ENCODE data around the gene IFITM10.

Gene IFITM10

DNA sequence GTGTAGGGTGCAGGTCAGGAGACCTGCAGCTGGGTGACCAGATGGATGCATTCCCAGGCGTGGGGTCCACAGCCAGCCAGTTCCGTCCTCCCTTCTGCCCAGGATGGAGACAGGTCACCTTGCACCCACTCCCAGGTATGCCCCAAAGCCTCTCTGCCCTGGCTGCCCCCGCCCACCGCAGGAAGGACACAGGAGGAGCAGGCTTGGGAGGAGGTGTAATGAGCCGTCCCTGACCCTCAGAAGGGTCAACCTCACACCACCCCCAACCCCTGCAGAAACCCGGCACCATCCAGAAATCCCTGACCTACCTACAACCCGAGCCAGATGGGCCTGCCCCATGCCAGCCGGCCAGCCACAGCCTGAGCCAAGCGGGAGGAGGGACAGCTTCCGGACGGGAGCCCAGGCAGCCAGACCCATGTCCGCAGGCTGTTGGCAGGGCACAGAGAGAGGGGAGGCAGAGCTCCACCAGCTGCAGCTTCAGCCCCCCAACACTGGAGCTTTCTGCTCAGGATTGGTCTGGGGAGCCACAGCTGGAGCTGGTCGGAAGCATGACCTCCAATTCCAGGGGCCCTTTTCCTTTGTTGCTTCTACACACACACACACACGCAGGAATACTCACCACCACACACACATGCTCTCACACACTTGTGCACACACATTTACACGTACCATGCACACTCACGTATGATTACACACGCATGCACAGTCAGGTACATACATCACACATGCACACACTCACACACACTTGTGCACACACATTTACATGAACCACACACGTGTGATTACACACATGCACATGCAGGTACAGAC is 5.3 kb downstream of the IFITM10 start:
- H3K27ac Mint-ChIP-seq: no peak overlapping the region
- peaks cover 17% of the 10 kb centered on the region for H3K27me3 Mint-ChIP-seq
- H3K4me3 Mint-ChIP-seq: no peak overlapping the region
- H3K36me3 Mint-ChIP-seq (ENCODE audit: low read depth): no peaks in the 10 kb centered on the region
- no peak for DNase-seq
- peaks cover 10% of the 10 kb centered on the region for H3K4me1 Mint-ChIP-seq (ENCODE audit: low read depth)
- peaks cover 8% of the 10 kb centered on the region for H3K9me3 Mint-ChIP-seq

DNA sequence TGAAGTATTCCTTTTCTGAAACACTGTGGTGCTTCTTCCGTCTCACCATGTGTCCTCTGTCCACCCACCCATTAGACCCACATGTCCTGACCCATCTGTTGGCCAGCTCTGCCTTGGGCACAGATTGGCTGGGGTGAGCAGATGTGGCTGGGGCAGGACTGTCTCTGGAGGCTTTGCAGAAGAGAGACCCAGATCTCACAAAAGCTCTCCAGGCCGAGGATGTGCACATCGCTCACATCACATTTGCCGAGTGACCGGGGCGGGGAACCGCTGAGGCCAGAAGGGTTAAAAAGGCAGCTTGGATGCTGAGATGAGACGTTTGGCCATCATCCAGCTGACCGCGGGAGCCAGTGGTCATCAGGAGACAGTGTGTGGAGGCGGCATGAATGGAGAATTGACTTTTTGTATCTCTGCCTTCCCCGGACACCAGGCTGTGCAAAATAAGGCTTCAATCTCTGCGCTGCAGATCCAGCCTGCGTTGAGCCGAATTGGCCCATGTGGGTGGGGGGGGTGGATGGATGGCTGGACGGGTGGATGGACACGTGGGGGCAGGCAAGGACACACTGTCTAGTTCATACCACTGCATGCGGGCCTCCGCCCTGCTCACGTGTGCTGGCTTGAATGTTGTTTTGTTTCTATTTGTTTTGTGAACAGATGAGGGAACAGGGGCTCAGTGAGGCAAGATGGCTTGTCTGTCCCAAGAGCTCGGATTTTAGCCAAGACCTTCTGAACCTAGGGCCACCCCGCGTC is 6.1 kb downstream of the IFITM10 start:
- DNase-seq: no peak
- Mint-ChIP-seq H3K9me3 (peaks cover 8% of the 10 kb centered on the region), H3K27ac (no peak overlapping the region), H3K4me3 (no peak overlapping the region), H3K36me3 (ENCODE audit: low read depth) (no peaks in the 10 kb centered on the region), H3K27me3 (peaks cover 9% of the 10 kb centered on the region), H3K4me1 (ENCODE audit: low read depth) (peaks cover 2% of the 10 kb centered on the region)

DNA sequence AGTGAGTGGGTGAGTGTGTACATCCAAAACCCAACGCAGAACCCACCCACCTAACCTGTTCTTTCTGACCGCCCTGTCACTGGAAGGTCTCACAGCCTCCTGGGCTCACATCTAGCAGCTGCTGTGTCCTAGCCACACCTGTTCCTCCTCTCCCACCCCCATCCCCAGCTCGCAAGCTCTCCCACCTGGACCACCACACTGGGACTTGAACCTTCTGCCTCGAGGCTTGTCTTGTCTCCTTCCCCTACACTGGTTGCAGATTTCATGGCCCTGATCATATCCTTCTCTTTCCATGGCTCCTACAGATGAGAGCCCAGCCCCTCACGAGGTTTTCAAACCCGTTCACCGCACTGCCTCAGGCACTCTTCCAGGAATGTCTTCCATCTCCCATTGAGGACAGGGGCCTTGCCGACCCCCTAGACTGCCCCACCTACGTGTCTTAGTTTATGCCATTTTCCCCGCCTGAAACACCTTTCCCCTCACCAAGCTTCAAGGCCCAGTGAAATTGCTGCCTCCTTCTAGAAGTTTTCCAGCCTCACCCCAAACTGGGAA is 6.7 kb downstream of the IFITM10 start:
- Mint-ChIP-seq H3K4me3 (no peak overlapping the region), H3K27ac (no peak overlapping the region), H3K4me1 (ENCODE audit: low read depth) (peaks cover 2% of the 10 kb centered on the region), H3K36me3 (ENCODE audit: low read depth) (no peaks in the 10 kb centered on the region), H3K9me3 (peaks cover 8% of the 10 kb centered on the region), H3K27me3 (peaks cover 9% of the 10 kb centered on the region)
- no peak for DNase-seq

DNA sequence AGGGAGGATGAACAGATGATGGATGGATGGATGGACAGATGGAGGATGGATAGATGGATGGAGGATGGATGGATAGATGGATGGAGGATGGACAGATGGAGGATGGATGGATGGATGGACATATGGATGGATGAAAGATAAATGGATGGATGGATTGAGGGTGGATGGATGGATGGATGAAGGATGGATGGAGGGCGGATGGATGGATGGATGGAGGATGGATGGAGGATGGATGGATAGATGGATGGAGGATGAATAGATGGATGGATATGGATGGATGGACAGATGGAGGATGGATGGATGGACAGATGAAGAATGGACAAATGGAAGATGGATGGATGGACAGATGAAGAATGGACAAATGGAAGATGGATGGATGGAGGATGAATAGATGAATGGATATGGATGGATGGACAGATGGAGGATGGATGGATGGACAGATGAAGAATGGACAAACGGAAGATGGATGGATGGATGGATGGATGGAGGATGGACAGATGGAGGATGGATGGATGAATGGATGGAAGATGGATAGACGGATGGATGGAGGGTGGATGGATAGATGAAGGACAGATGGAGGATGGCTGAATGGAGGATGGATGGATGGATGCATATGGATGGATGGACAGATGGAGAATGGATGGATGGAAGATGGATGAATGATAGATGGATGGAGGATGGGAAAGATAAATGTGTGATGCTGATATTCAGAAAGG is 7.4 kb downstream of the IFITM10 start:
- H3K27me3 Mint-ChIP-seq: peaks cover 4% of the 10 kb centered on the region
- no peak overlapping the region for H3K4me3 Mint-ChIP-seq
- peaks cover 8% of the 10 kb centered on the region for H3K9me3 Mint-ChIP-seq
- H3K4me1 Mint-ChIP-seq (ENCODE audit: low read depth): no peaks in the 10 kb centered on the region
- H3K36me3 Mint-ChIP-seq (ENCODE audit: low read depth): no peaks in the 10 kb centered on the region
- DNase-seq: no peak
- H3K27ac Mint-ChIP-seq: no peak overlapping the region

DNA sequence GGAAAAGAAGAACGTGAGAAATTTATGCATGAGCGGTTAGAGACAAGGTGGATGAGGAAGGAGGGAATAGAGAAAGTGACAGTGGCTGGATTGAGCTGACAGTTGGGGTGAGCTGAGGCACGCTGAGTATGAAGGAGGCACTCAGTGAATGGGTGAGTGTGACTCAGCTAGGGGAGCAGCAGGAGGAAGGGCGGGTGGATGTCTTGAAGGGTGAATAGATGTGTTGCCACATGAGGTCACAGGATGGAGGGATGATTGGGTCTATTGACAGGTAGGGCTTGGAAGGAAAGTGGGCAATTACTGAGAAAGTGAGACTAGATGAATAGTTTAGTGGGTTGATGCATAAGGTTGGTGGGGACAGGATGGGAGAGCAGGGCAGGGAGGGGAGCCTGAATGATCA is 8.0 kb downstream of the IFITM10 start:
- Mint-ChIP-seq H3K27ac (no peak overlapping the region), H3K4me3 (no peak overlapping the region), H3K27me3 (peaks cover under 1% of the 10 kb centered on the region), H3K9me3 (peaks cover 11% of the 10 kb centered on the region), H3K36me3 (ENCODE audit: low read depth) (no peaks in the 10 kb centered on the region), H3K4me1 (ENCODE audit: low read depth) (no peaks in the 10 kb centered on the region)
- peak; percentile 28 for DNase-seq

DNA sequence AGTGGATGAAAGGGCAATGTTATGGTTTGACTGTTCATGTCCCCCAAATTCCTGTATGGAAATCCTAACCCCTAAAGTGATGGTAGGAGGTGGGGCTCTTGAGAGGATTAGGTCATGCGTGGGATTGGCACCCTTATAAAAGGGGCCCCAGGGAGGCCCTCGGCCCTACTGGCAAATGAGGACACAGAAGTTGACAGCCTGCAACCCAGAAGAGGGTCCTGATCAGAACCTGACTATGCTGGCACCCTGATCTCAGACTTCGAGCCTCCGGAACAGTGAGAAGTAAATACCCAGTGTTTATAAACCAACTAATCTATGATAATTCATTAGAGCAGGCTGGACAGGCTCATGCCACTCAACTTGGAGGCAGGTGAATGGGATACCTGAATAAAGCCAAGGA is 8.7 kb downstream of the IFITM10 start:
- Mint-ChIP-seq H3K27ac (no peak overlapping the region), H3K4me3 (no peak overlapping the region), H3K4me1 (ENCODE audit: low read depth) (no peaks in the 10 kb centered on the region), H3K27me3 (no peaks in the 10 kb centered on the region), H3K9me3 (peaks cover 16% of the 10 kb centered on the region), H3K36me3 (ENCODE audit: low read depth) (no peaks in the 10 kb centered on the region)
- DNase-seq: no peak

DNA sequence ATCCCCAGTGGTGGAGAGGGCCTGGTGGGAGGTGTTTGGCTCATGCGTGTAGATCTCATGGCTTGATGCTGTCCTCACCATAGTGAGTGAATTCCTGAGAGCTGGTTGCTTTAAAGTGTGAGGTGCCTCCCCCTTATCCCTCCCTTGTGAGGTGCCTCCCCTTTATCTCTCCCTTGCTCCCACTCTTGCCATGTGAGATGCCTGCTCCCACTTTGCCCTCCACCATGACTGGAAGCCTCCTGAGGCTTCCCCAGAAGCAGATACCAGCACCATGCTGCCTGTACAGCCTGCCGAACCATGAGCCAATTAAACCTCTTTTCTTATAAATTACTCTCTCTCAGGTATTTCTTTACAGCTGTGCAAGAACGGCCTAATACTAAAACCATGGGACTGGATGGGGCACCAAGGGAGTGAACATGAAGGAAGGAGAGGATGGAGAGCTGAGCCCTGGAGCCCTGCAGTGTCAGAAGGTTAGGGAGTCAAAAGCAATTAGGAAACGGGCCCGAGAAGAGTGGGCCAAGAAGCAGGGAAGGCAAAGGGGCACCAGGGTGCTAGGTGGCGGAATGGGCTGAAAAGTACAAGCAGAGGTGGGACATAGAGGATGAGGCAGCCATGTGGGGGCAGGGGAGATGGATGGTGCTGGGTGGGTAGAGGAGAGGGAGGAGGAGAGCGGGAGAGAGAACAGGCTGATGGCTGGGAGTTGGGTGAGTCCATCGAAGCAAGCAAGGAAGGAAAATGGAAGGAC is 9.4 kb downstream of the IFITM10 start:
- Mint-ChIP-seq H3K4me1 (ENCODE audit: low read depth) (no peaks in the 10 kb centered on the region), H3K4me3 (no peak overlapping the region), H3K27me3 (no peaks in the 10 kb centered on the region), H3K36me3 (ENCODE audit: low read depth) (no peaks in the 10 kb centered on the region), H3K9me3 (peaks cover 20% of the 10 kb centered on the region), H3K27ac (no peak overlapping the region)
- DNase-seq: no peak

DNA sequence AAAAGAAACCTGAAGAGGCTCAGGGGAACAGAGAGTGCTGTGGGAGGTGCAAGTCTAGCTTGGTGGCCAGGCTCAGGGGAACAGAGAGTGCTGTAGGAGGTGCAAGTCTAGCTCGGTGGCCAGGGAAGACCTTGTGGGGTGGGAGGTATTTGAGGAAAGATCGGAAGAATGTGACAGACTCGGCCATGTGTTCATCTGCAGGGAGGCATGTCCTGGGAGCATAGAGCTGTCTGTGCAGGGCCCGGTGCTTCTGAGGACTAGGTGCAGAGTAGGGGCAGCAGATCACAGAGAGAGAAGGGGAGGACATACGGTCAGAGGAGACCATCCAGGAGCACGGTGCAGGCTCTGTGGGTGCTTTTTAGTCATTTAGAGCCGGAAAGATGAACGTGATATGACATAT is 10.8 kb downstream of the IFITM10 start:
- no peak for DNase-seq
- Mint-ChIP-seq H3K27ac (no peak overlapping the region), H3K27me3 (no peaks in the 10 kb centered on the region), H3K36me3 (ENCODE audit: low read depth) (no peaks in the 10 kb centered on the region), H3K4me3 (no peak overlapping the region), H3K9me3 (peaks cover 19% of the 10 kb centered on the region), H3K4me1 (ENCODE audit: low read depth) (no peaks in the 10 kb centered on the region)

DNA sequence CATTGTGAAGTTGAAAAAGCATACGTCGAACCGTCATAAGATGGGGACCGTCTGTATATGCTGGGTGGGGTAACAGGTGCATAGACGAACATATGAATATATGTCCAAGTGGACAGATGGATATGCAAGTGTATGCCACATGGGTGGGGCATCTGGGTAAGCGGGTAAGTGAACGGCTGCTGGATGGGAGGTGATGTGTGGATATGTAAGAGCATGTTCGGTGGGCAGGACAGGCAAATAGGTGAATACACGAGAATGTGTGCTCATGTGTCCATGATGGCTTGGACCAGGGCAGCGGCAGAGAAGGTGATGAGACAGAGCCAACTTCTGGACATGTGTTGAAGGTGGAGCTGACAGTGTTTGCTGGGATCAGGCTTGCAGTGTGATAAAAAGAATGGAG is 12.0 kb downstream of the IFITM10 start:
- Mint-ChIP-seq H3K36me3 (ENCODE audit: low read depth) (no peaks in the 10 kb centered on the region), H3K4me3 (no peak overlapping the region), H3K27ac (no peak overlapping the region), H3K27me3 (peaks cover 9% of the 10 kb centered on the region), H3K9me3 (peaks cover 19% of the 10 kb centered on the region), H3K4me1 (ENCODE audit: low read depth) (peaks cover 11% of the 10 kb centered on the region)
- DNase-seq: no peak

DNA sequence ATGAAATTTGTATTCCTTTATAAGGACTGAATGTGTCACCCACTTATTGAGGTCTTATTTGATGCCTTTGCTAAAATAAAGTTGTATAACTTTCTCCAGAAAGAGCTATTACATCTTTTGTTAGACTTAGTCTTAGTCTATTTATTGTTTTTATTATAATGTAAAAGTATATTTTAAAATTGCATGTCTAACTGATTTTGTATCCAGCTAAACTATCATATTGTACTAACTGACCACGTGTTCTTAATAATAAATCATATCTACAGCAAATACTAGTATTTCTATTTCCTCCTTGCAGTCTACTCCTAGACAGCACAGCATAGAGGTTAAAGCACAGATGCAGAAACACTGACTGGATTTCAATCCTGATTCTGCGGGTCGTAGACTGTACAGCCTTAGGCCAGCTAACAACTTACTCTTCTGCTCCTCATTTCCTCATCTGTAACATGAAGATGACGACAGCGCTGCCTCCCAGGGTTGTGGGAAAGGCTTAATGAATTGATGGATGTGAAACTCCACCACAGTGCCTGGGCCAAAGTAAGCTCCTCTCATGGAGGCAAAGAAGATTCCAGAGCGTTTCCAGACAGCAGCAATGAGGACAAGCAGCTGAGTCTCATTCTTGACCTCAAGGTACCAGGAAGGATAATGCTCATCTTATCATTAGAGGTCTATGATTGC is 13.2 kb downstream of the IFITM10 start:
- Mint-ChIP-seq H3K36me3 (ENCODE audit: low read depth) (no peaks in the 10 kb centered on the region), H3K4me3 (no peak overlapping the region), H3K27me3 (peaks cover 13% of the 10 kb centered on the region), H3K9me3 (peaks cover 19% of the 10 kb centered on the region), H3K4me1 (ENCODE audit: low read depth) (peaks cover 11% of the 10 kb centered on the region), H3K27ac (no peak overlapping the region)
- no peak for DNase-seq

DNA sequence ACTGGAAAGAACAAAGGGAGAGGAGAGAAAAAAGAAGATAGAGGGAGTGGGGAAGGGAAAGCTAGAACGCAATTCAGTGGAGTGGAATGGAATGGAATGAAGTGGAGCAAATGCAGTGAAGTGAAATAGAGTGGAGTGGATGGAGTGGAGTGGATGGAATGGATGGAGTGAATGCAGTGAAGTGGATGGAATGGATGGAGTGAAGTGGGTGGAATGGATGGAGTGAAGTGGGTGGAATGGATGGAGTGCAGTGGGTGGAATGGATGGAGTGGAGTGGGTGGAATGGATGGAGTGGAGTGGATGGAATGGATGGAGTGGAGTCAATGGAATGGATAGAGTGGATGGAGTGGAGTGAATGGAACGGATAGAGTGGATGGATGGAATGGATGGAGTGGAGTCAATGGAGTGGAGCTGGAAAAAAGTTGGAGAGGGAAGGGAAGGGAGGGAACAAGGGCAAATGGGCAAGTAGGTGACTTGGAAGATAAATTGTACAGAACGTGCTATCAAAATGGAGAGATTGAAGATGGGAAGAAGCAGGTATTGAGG is 13.9 kb downstream of the IFITM10 start:
- H3K9me3 Mint-ChIP-seq: peaks cover 19% of the 10 kb centered on the region
- peaks cover 20% of the 10 kb centered on the region for H3K27me3 Mint-ChIP-seq

DNA sequence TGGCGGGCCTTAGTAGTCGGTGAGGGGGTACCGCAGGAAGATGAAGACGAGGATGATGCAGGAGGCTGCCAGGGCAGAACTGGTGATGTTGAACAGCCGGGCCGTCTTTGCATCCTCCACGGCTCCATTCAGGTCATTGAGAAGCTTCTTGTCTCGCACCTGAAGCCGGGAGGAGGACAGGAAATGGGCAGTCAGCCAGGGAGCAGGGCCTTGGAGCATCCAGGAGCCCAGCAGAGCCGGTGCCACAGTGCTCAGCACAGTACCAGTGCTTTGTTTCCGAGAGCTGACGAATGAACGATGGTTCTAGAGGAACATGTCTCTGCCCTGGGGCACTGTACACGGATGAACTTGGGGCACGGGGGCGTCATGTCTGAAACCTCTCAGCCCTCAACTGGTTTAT is 15.1 kb downstream of the IFITM10 start:
- H3K4me1 Mint-ChIP-seq (ENCODE audit: low read depth): peaks cover 11% of the 10 kb centered on the region
- peaks cover 19% of the 10 kb centered on the region for H3K9me3 Mint-ChIP-seq
- H3K4me3 Mint-ChIP-seq: no peak overlapping the region
- DNase-seq: no peak
- no peaks in the 10 kb centered on the region for H3K36me3 Mint-ChIP-seq (ENCODE audit: low read depth)
- peaks cover 31% of the 10 kb centered on the region for H3K27me3 Mint-ChIP-seq
- H3K27ac Mint-ChIP-seq: no peak overlapping the region

More for the DNA sequence above, 13.9 kb downstream of the IFITM10 start:
- H3K36me3 Mint-ChIP-seq (ENCODE audit: low read depth): no peaks in the 10 kb centered on the region
- peaks cover 11% of the 10 kb centered on the region for H3K4me1 Mint-ChIP-seq (ENCODE audit: low read depth)
- no peak overlapping the region for H3K27ac Mint-ChIP-seq
- H3K4me3 Mint-ChIP-seq: no peak overlapping the region
- DNase-seq: no peak

DNA sequence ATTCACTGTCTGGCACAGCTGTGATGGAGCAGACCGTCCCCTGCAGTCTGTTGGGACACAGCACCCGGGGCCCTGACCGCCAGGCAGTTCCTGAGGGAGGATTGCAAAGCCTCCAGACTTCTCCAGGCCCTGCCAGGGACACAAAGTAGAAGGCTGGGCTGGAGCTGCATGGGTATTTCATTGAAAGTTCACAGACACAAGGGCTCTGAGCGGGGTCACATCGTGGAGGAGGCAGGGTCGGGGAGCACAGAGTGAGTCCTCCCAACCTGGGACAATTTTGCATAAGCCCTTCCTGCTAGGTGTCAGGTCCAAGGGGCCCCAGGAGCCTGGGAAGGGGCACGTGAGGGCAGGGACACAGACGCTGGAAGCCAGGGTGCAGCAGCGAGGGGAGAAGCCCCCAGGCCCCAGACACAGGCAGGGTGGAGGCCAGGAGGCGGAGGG is 15.7 kb downstream of the IFITM10 start:
- Mint-ChIP-seq H3K27ac (no peak overlapping the region), H3K4me3 (no peak overlapping the region), H3K4me1 (ENCODE audit: low read depth) (peaks cover 17% of the 10 kb centered on the region), H3K27me3 (peaks cover 32% of the 10 kb centered on the region), H3K9me3 (peaks cover 19% of the 10 kb centered on the region), H3K36me3 (ENCODE audit: low read depth) (no peaks in the 10 kb centered on the region)
- no peak for DNase-seq
